Lung (tissue), 12 donors: Measurements from ENCODE around the gene DIDO1. TPM values are rescaled to one million over a fixed set of nuclear protein-coding genes. Genes with fewer than 3 reads are reported as not detected.

Experiments
- ATAC-seq: fragments of 200-7000 bp; cut with Tn5 transposase; one replicate; pipeline ENCODE4 v1.9.1; 2020; ENCODE audit warnings: moderate number of reproducible peaks; ENCODE audit not compliant: insufficient read depth, low FRiP score
- DNase-seq, 3 donors: peaks; one replicate each; pipeline ENCODE4 v3.0.0-alpha.2; 2013 to 2017
- H3K27ac ChIP-seq, 2 donors: one replicate each; pipeline ENCODE4 v1.5.1; 2013; ENCODE audit warnings: mild to moderate bottlenecking in 2 of 2, moderate library complexity in 2 of 2, control low read depth in 1 of 2, inconsistent platforms in 1 of 2, low read depth in 1 of 2, low read length in 1 of 2
- H3K27me3 ChIP-seq, 3 donors: one replicate each; pipeline ENCODE4 v1.5.1; 2013; ENCODE audit warnings: low read length in 2 of 3; ENCODE audit not compliant: control insufficient read depth in 3 of 3, insufficient read depth in 3 of 3
- H3K36me3 ChIP-seq, 4 donors: one replicate each; pipeline ENCODE4 v1.5.1; 2013; ENCODE audit warnings: low read length in 4 of 4, mild to moderate bottlenecking in 1 of 4, moderate library complexity in 1 of 4; ENCODE audit not compliant: control insufficient read depth in 4 of 4, insufficient read depth in 4 of 4
- H3K4me1 ChIP-seq, 5 donors: one replicate each; pipeline ENCODE4 v1.5.1; 2013; ENCODE audit warnings: low read length in 5 of 5, mild to moderate bottlenecking in 2 of 5, moderate library complexity in 1 of 5; ENCODE audit not compliant: control insufficient read depth in 5 of 5, insufficient read depth in 5 of 5
- H3K4me3 ChIP-seq: one replicate; pipeline ENCODE4 v1.5.1; 2013; ENCODE audit warnings: mild to moderate bottlenecking, control low read depth, moderate library complexity
- H3K9ac ChIP-seq, 2 donors: one replicate each; pipeline ENCODE4 v1.5.1; 2013; ENCODE audit warnings: low read length in 2 of 2, control low read depth in 1 of 2; ENCODE audit not compliant: insufficient read depth in 1 of 2
- H3K9me3 ChIP-seq, 4 donors: one replicate each; pipeline ENCODE4 v1.5.1; 2013; ENCODE audit warnings: low read length in 3 of 4, mild to moderate bottlenecking in 1 of 4, moderate library complexity in 1 of 4; ENCODE audit not compliant: control insufficient read depth in 4 of 4, insufficient read depth in 3 of 4
- CTCF ChIP-seq: IDR thresholded peaks from 2 replicates; pipeline ENCODE4 v1.5.1; 2012; ENCODE audit warnings: mild to moderate bottlenecking; ENCODE audit errors: control extremely low read depth, extremely low read depth
- WGBS, 2 donors: extraction: QIAGEN DNeasy Blood & Tissue Kit; methylation state at CpG; one replicate each; pipeline ENCODE4 v1.1.7; 2013; 5-methylcytosine and 5-hydroxymethylcytosine counted together
- polyA plus RNA-seq, 2 donors: library from polyadenylated mRNA; stranded (reverse); fragments of 200-250 nt; gene quantifications; one replicate each; pipeline ENCODE4 v1.2.1, GENCODE V29; 2013
- total RNA-seq, 2 donors: library from RNA; depleted of rRNA in 1 of 2; stranded (reverse); fragments of >200 nt in 1 of 2; gene quantifications; one replicate each; pipeline ENCODE4 v1.2.1, GENCODE V29; 2014 to 2021
- donor health status: control.
- donor health status: control.
- donor health status: Bipolar disorder and iron deficiency.
- donor health status: healthy.
- donor health status: DM: yes; HTN: yes; CAD: no.

The DIDO1 gene
- total and polyA plus RNA-seq, 4 donors: 19.6 to 71.2 (median 35.8) TPM

GRCh38 chr20:62897666-62898065 is 28.6 kb downstream of the DIDO1 start:
- Histone ChIP-seq H3K27me3 (no peaks in the 10 kb centered on the region), H3K36me3 (peaks cover 16 to 32% (median 26%) of the 10 kb centered on the region in 4 donors)

GRCh38 chr20:62896526-62896925 is 29.8 kb downstream of the DIDO1 start:
- ATAC-seq: no peak
- H3K9ac ChIP-seq: no peak overlapping the region
- H3K9me3 ChIP-seq: peaks cover 0 to 2% (median 0%) of the 10 kb centered on the region in 4 donors
- DNase-seq: no peak
- H3K27ac ChIP-seq: no peak overlapping the region
- no peak overlapping the region for H3K4me3 ChIP-seq
- no peaks in the 10 kb centered on the region for H3K27me3 ChIP-seq
- peaks cover 26 to 39% (median 34%) of the 10 kb centered on the region in 4 donors for H3K36me3 ChIP-seq
- TF ChIP-seq CTCF: no peak
- 92 to 94% methylated on average over 16 of the region's 16 CpGs for WGBS, 2 donors
- H3K4me1 ChIP-seq: peaks cover 0 to 16% (median 0%) of the 10 kb centered on the region in 5 donors

More at GRCh38 chr20:62897666-62898065, 28.6 kb downstream of the DIDO1 start:
- WGBS, 2 donors: 71 to 82% methylated on average over 11 of the region's 11 CpGs
- H3K9ac ChIP-seq: no peak overlapping the region
- H3K4me1 ChIP-seq: peaks cover 0 to 16% (median 0%) of the 10 kb centered on the region in 5 donors
- no peak overlapping the region for H3K27ac ChIP-seq
- DNase-seq (no peak), ATAC-seq (no peak)
- no peak for TF ChIP-seq CTCF
- peaks cover 0 to 2% (median 0%) of the 10 kb centered on the region in 4 donors for H3K9me3 ChIP-seq
- H3K4me3 ChIP-seq: no peak overlapping the region

- 95 to 96% methylated on average over 9 of the region's 9 CpGs for WGBS, 2 donors
Measured at GRCh38 chr20:62895539-62895938, 30.8 kb downstream of the DIDO1 start.

More at GRCh38 chr20:62895539-62895938, 30.8 kb downstream of the DIDO1 start:
- DNase-seq (no peak), ATAC-seq (no peak)
- Histone ChIP-seq H3K27me3 (no peaks in the 10 kb centered on the region), H3K9ac (no peak overlapping the region), H3K4me1 (peaks cover 0 to 12% (median 0%) of the 10 kb centered on the region in 5 donors), H3K27ac (no peak overlapping the region), H3K36me3 (peaks cover 35 to 44% (median 42%) of the 10 kb centered on the region in 4 donors), H3K4me3 (no peak overlapping the region), H3K9me3 (peaks cover 0 to 2% (median 0%) of the 10 kb centered on the region in 4 donors)
- TF ChIP-seq CTCF: no peak
